Measurements from ENCODE around the gene SHROOM3.

SHROOM3 gene

DNA sequence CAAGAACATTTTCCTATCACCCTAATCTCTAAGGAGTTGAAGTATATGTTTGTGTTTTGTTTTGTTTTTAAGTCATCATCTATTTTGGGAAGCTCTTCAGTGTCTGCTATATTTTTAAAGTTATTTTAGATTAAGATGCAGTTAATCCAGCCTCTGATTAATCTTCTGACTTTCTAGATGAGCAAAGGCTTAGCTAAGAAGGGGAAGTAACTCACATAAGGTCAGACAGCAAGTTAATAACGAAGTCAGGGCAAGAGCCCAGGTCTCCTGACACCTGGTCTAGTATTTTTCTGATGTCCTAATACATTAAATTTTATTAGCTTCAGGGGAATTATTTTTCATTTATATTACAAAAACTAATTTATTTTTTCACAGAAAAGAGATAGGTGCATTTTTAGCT is 294.4 kb downstream of the SHROOM3 start:
- no peak for DNase-seq

GRCh38 chr4:76729980-76730379 is 295.0 kb downstream of the SHROOM3 start:
- DNase-seq: no peak

- no peak for DNase-seq
Observed at GRCh38 chr4:76732246-76732645, 297.2 kb downstream of the SHROOM3 start.

DNA sequence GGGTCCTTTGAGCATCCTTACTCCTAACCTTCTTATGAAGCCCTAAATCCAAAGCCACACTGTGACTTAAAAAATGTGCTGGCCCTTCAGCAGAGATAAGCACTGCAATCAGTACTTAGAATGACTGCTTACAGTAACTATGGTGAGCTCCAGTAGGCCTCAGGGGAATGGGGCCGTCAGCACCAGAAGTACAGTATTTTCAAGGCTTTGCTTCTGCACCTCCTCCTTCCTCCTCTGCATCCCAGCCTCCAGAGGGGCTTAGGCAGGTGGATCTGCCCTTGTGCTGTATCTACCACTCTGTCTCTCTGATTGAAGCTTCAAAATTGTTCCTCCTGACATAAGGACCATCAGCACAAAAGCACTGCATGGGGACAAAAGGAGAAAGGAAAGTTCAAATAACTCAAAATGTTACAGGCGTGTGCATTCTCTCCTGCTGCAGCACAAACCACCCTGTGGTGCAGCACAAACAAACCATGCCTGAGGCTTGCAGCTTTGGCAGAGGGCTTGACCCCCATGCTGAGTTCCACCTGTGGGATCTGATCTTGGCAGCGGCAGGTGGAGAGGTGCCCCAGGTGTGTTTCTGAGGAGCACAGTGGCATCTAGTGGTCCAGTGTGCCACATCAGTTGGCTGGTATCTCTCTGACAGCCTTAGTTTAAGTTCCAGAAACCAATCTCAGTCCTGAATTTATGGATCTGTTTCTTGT is 298.2 kb downstream of the SHROOM3 start:
- DNase-seq: no peak

DNA sequence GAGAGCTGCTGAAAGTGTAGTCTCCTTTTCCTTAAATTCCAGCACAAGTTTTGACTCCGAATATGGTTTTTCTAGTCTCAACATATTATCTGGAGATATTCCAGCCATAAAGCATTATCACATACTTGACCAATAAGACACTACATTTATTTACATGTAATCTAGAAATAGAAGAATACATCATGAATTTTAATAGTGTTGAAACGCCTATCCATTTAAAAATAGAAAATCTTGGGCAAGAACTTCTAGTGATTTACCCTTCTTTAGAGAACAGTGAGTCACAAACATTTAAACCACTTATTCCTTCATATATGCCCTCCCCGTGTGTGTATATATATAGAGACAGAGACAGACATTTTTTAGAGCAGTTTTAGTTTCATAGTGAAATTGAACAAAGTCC is 301.4 kb downstream of the SHROOM3 start:
- no peak for DNase-seq

DNA sequence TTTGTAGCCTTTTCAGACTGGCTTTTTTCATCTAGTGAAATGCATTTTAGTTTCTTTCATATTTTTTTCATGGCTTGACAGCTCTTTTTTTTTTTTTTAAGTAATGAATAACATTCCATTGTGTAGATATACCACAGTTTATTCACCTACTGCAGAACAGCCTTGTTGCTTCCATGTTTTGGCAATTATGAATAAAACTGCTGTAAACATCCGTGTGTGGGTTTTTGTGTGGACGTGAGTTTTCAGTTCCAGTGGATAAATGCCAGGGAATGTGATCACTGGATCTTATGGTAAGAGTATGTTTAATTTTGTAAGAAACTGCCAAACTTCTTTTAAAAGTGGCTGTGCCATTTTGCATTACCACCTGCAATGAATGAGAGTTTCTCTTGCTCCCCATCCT is 302.2 kb downstream of the SHROOM3 start:
- no peak for DNase-seq

- no peak for DNase-seq
Observed at GRCh38 chr4:76737771-76738085, 302.7 kb downstream of the SHROOM3 start.

- DNase-seq: no peak
Observed at GRCh38 chr4:76738086-76738931, 303.3 kb downstream of the SHROOM3 start.

- DNase-seq: no peak
Observed at GRCh38 chr4:76740192-76740591, 305.2 kb downstream of the SHROOM3 start.

- no peak for DNase-seq
Observed at GRCh38 chr4:76740866-76741662, 306.0 kb downstream of the SHROOM3 start.

GRCh38 chr4:76741663-76742020 is 306.6 kb downstream of the SHROOM3 start:
- DNase-seq: no peak

DNA sequence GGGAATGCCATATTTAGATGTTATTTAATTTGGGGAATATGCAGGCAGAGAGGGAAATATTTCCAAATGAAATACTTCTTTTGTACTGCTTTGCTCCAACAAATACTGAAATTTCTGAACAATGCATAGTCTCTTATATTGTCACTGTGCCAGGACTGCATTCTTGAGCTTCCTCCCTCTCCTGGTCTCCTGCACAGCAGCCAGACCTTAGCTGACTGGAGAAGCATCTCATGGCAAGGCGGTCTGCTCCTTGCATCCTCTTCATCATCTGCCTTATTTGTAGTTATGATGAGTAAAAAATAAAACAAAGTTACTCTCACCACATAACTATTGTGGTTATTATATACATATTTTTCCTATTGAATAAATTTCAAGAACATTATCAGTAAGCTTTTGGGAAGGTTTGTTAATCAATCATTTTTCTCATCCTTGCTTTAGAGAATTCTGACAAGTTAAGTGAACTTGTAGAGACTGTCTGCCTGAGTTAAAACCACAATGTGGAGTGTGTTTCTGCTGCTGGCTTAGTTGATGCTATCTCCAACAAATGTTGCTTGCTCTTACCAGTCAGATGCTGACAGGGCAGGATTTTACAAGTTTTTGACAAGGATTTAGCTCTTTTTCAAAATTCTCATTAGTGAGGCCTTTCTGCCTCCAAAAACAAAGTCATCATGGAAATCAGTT is 309.4 kb downstream of the SHROOM3 start:
- no peak for DNase-seq

GRCh38 chr4:76745240-76745639 is 310.2 kb downstream of the SHROOM3 start:
- no peak for DNase-seq

DNA sequence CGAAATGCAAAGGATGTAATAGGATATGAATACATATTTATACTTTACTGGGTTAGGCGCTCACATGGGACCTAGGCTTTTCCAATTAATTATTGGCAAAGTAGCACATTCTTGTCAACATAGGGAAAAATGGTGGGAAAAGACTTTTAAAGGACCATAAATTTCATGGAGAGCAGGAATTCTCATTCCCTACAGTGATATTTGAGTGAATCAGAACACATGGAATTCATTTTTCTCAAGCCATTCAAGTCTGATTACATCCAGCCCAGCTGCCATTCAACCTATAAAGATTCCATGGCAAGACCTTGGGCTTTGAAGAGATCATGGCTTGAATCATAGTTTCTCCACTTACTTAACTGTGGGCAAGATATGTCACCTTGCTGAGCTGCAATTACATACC is 312.5 kb downstream of the SHROOM3 start:
- no peak for DNase-seq

- no peak for DNase-seq
Observed at GRCh38 chr4:76748649-76749048, 313.6 kb downstream of the SHROOM3 start.

- DNase-seq: no peak
Observed at GRCh38 chr4:76749355-76749754, 314.3 kb downstream of the SHROOM3 start.

DNA sequence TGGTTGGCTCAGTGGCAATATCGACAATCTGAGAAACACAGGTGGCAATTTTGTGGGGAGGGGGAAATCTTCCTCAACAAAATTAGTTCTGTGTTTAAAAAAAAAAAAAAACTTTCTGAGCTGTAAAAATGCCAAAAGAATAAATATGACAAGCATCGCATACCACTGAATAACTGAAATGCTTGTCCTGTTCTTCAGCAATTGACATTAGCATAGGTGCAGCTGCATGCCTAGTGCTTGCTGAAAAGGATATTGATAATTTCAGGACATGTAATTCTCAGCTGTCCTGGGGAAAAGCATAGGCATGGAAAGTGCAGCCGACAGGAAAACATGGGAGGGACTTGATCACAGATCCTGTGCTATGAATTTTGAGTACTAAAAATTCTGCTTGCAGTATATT is 315.7 kb downstream of the SHROOM3 start:
- no peak for DNase-seq

- no peak for DNase-seq
Observed at GRCh38 chr4:76751612-76752343, 316.7 kb downstream of the SHROOM3 start.

DNA sequence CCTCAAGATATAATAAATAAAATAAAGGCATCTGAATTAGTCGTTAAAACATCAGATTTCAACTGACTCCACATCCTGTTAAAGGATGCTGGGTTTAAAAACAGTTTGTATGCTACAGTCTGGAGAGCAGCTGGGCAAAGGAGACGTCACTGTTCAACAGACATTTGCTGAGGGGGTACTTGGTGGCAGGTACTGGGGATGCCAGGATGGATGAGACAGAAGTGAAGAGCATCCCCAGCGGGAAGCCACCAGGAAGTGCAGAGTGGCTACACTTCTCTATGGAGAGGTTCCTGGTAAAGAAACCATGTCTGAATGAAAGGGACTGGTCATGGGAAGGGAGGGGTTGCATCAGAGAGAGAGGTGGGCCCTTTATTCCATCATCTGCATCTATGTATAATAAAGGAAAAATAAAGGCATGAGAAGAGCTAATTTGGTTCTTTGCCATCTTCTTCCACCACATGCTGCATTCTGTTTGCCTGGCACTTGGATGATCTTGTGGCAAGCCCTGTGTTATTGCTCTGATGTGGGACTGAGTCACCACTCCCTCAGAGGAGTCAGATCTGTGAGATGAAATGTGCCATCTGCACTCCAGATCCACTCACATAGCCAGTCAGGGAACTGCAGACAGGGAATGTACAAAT is 318.0 kb downstream of the SHROOM3 start:
- no peak for DNase-seq

- no peak for DNase-seq
Observed at GRCh38 chr4:76753814-76754213, 318.8 kb downstream of the SHROOM3 start.

GRCh38 chr4:76754439-76754838 is 319.4 kb downstream of the SHROOM3 start:
- DNase-seq: no peak

- no peak for DNase-seq
Observed at GRCh38 chr4:76755756-76756155, 320.7 kb downstream of the SHROOM3 start.

All from activated effector memory CD4-positive, alpha-beta T cell treated with Interleukin-2 at 50 U/mL for 16 hours (primary cell).